ENCODE measurements around the gene MAPK14. TPM values are rescaled to one million over a fixed set of nuclear protein-coding genes. Genes with fewer than 3 reads are reported as not detected.

Gene MAPK14
- total and polyA plus RNA-seq, 9 of the 15 experiments (the other 6 are each of a cell fraction or from before 2014, with no cell fraction given), result 8.8 to 62.7 (median 35.5) TPM

DNA sequence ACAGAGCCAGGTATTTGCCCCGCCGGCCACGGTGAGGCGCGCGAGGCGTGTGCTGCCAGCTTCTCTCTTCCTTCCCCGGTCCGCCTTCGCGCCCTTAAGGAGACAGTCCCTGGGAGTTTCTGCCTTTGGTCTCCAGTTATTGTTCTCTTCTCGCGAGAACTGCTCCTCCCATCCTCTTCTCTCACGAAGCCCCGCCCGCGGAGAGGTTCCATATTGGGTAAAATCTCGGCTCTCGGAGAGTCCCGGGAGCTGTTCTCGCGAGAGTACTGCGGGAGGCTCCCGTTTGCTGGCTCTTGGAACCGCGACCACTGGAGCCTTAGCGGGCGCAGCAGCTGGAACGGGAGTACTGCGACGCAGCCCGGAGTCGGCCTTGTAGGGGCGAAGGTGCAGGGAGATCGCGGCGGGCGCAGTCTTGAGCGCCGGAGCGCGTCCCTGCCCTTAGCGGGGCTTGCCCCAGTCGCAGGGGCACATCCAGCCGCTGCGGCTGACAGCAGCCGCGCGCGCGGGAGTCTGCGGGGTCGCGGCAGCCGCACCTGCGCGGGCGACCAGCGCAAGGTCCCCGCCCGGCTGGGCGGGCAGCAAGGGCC lies at the start of gene MAPK14 (continued):
- no peak for TF ChIP-seq ZNF766 (CRISPR knock-in tag; conservative IDR thresholded peaks at IDR 0.05)
- no peak for TF ChIP-seq PHB (CRISPR knock-in tag; IDR thresholded peaks at IDR 0.05)
- TF ChIP-seq, protein P1, sequence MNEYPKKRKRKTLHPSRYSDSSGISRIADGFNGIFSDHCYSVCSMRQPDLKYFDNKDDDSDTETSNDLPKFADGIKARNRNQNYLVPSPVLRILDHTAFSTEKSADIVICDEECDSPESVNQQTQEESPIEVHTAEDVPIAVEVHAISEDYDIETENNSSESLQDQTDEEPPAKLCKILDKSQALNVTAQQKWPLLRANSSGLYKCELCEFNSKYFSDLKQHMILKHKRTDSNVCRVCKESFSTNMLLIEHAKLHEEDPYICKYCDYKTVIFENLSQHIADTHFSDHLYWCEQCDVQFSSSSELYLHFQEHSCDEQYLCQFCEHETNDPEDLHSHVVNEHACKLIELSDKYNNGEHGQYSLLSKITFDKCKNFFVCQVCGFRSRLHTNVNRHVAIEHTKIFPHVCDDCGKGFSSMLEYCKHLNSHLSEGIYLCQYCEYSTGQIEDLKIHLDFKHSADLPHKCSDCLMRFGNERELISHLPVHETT (CRISPR knock-in tag; conservative IDR thresholded peaks at IDR 0.05 in 1 of 2, IDR thresholded peaks at IDR 0.05 in 1 of 2), result peak in 1 of 2 experiments; percentile 77; a peak in 2 of 4 replicates
- TF ChIP-seq POLR2G (IDR thresholded peaks at IDR 0.05; ENCODE audit: low read depth, low read length), result peak; percentile 98
- TF ChIP-seq, protein P2, sequence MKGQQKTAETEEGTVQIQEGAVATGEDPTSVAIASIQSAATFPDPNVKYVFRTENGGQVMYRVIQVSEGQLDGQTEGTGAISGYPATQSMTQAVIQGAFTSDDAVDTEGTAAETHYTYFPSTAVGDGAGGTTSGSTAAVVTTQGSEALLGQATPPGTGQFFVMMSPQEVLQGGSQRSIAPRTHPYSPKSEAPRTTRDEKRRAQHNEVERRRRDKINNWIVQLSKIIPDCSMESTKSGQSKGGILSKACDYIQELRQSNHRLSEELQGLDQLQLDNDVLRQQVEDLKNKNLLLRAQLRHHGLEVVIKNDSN (CRISPR knock-in tag; IDR thresholded peaks at IDR 0.05), result no peak
- peak; percentile 89; the same call in 1 of the 2 replicates for TF ChIP-seq ARID2 (IDR thresholded peaks at IDR 0.05)
- peak; percentile 68 for TF ChIP-seq ZBTB17 (CRISPR knock-in tag; IDR thresholded peaks at IDR 0.05)
- TF ChIP-seq, protein P3, sequence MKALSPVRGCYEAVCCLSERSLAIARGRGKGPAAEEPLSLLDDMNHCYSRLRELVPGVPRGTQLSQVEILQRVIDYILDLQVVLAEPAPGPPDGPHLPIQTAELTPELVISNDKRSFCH (CRISPR knock-in tag; IDR thresholded peaks at IDR 0.05), result no peak
- TF ChIP-seq, protein P3 (tag; IDR thresholded peaks at IDR 0.05), result no peak; the same call in 1 of the 2 replicates
- no peak for TF ChIP-seq ZC3H8 (IDR thresholded peaks at IDR 0.05)
- TF ChIP-seq, protein P4, sequence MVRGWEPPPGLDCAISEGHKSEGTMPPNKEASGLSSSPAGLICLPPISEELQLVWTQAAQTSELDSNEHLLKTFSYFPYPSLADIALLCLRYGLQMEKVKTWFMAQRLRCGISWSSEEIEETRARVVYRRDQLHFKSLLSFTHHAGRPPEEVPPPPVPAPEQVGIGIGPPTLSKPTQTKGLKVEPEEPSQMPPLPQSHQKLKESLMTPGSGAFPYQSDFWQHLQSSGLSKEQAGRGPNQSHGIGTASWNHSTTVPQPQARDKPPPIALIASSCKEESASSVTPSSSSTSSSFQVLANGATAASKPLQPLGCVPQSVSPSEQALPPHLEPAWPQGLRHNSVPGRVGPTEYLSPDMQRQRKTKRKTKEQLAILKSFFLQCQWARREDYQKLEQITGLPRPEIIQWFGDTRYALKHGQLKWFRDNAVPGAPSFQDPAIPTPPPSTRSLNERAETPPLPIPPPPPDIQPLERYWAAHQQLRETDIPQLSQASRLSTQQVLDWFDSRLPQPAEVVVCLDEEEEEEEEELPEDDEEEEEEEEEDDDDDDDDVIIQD (CRISPR knock-in tag; IDR thresholded peaks at IDR 0.05), result peak; percentile 84; the same call in 1 of the 2 replicates
- TF ChIP-seq ZNF561 (CRISPR knock-in tag; conservative IDR thresholded peaks at IDR 0.05), result no peak
- TF ChIP-seq MIER1 (IDR thresholded peaks at IDR 0.05; ENCODE audit: low read depth), result no peak
- TF ChIP-seq TBL1XR1 (IDR thresholded peaks at IDR 0.05; ENCODE audit: low read length in 2 of 2), result peak in 1 of 2 experiments; percentile 51; a peak in 1 of 4 replicates
- TF ChIP-seq EZH2 (IDR thresholded peaks at IDR 0.05; ENCODE audit: borderline replicate concordance, low read depth, low read length), result no peak
- no peak for TF ChIP-seq ZNF696 (CRISPR knock-in tag; conservative IDR thresholded peaks at IDR 0.05)
- TF ChIP-seq, protein P5, sequence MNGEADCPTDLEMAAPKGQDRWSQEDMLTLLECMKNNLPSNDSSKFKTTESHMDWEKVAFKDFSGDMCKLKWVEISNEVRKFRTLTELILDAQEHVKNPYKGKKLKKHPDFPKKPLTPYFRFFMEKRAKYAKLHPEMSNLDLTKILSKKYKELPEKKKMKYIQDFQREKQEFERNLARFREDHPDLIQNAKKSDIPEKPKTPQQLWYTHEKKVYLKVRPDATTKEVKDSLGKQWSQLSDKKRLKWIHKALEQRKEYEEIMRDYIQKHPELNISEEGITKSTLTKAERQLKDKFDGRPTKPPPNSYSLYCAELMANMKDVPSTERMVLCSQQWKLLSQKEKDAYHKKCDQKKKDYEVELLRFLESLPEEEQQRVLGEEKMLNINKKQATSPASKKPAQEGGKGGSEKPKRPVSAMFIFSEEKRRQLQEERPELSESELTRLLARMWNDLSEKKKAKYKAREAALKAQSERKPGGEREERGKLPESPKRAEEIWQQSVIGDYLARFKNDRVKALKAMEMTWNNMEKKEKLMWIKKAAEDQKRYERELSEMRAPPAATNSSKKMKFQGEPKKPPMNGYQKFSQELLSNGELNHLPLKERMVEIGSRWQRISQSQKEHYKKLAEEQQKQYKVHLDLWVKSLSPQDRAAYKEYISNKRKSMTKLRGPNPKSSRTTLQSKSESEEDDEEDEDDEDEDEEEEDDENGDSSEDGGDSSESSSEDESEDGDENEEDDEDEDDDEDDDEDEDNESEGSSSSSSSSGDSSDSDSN (IDR thresholded peaks at IDR 0.05; ENCODE audit: borderline replicate concordance in 1 of 2, low read depth in 2 of 2, low read length in 2 of 2), result peak; percentile 79 to 92; a peak in 3 of 4 replicates
- TF ChIP-seq ATF7 (IDR thresholded peaks at IDR 0.05), result peak; percentile 73
- TF ChIP-seq NBN (IDR thresholded peaks at IDR 0.05; ENCODE audit: low read depth), result no peak
- TF ChIP-seq ZNF263 (CRISPR knock-in tag; IDR thresholded peaks at IDR 0.05; ENCODE audit: borderline replicate concordance), result peak; percentile 49; the same call in 1 of the 2 replicates
- peak; percentile 42; the same call in 1 of the 2 replicates for TF ChIP-seq SPI1 (IDR thresholded peaks at IDR 0.05; ENCODE audit: borderline replicate concordance, low read depth, low read length)
- 0 out of 2 replicates have a peak, but pooled peaks have one; percentile 44 for TF ChIP-seq ZFP1 (CRISPR knock-in tag; IDR thresholded peaks at IDR 0.05)
- no peak for TF ChIP-seq KDM1A (IDR thresholded peaks at IDR 0.05)
